ENCODE measurements around the gene TBCD.

The TBCD gene

GRCh38 chr17:82972836-82973372 is 221.0 kb downstream of the TBCD start:
- H3K27ac ChIP-seq = no peak overlapping the region
- TF ChIP-seq, protein P1, sequence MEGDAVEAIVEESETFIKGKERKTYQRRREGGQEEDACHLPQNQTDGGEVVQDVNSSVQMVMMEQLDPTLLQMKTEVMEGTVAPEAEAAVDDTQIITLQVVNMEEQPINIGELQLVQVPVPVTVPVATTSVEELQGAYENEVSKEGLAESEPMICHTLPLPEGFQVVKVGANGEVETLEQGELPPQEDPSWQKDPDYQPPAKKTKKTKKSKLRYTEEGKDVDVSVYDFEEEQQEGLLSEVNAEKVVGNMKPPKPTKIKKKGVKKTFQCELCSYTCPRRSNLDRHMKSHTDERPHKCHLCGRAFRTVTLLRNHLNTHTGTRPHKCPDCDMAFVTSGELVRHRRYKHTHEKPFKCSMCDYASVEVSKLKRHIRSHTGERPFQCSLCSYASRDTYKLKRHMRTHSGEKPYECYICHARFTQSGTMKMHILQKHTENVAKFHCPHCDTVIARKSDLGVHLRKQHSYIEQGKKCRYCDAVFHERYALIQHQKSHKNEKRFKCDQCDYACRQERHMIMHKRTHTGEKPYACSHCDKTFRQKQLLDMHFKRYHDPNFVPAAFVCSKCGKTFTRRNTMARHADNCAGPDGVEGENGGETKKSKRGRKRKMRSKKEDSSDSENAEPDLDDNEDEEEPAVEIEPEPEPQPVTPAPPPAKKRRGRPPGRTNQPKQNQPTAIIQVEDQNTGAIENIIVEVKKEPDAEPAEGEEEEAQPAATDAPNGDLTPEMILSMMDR (conservative IDR thresholded peaks at IDR 0.05) = no peak
- no peak for TF ChIP-seq ZFX (IDR thresholded peaks at IDR 0.05)

GRCh38 chr17:82973456-82974135 is 221.7 kb downstream of the TBCD start:
- no peak overlapping the region for H3K27ac ChIP-seq
- TF ChIP-seq, protein P1 (conservative IDR thresholded peaks at IDR 0.05) = no peak

DNA sequence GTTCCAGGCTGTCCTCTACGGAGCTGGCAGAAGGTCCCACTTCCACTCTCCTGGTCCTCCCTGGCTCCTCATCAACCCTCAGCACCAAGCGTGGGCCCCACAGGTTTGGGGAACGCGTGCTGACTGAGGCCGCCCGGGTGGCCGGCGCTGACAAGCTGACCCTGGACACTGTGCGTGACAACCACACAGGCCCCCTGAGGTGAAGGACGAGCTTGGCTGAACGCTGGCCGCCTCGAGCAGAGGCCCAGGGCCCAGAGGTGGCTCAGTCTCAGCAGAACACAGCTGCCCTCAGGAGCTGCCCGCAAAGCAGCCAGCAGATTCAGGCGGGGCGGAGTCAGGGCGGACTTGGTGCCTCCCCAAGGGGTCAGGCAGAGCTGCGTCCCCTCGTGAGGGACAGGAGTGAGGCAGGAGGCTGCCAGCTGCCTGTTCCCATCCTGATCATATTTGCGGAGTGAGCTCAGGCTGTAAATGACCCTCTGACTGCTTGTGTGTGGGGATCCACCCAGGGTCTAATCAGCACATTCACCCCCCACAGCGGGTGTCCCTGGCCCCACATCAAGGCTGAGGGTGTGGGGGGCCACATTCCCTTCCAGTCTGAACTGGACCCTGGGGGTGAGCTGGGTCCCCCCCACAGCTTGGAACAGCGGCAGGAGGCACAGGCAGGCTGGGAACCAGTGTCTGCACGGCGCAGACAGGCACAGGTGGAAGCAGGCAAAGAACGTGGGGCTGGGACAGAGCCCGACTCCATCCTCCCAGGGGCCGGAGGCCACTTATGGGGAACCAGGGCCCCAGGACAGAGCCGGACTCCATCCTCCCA is 222.5 kb downstream of the TBCD start:
- no peak overlapping the region for H3K27ac ChIP-seq

DNA sequence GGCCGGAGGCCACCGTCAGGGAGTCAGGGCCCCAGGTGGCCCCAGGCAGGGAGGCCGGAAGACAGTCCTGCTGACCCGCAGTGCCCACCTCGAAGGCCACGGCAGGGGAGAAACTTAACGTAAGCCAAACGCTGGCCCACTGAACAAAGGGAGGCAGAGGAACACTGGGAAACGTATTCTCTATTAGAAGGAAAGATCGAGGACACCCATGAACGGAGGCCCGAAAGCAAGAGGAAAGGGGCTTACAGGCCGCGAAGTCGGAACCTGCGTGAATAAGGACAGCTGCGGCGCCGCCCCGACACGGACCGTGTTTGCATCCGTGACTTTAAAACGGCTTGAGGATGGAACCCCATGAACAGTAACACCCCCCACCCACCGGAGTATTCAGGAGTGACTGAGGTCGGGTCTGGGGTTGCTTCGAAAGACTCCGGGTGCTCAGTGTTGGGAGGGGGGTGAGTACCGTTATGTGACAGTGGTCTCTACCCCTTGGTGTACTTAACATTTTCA is 225.2 kb downstream of the TBCD start:
- H3K27ac ChIP-seq = no peak overlapping the region
- TF ChIP-seq, protein P1 (conservative IDR thresholded peaks at IDR 0.05) = no peak
- no peak for TF ChIP-seq ZFX (IDR thresholded peaks at IDR 0.05)

More for the DNA sequence above, 222.5 kb downstream of the TBCD start:
- TF ChIP-seq ZFX (IDR thresholded peaks at IDR 0.05) = no peak
- TF ChIP-seq, protein P1 (conservative IDR thresholded peaks at IDR 0.05) = no peak

DNA sequence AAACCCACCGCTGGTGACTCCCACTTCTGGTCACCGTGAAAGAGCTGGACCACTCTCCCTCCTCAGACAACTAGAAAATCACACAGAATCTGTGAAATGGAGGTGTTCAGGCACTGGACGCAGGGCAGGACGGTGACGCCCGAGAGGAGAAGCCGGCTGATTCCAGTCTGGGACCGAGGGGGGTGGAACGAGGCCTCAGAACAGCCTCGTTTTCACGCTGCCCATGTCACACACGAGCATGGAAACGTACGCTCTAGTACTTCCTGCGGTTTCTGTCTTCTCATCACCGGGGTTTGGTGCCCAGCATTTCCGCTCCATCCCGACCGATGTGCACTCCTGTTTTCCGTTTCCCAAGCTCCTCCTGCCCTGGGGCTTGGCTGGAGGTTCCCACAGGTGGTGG is 225.7 kb downstream of the TBCD start:
- no peak overlapping the region for H3K27ac ChIP-seq
- TF ChIP-seq, protein P1 (conservative IDR thresholded peaks at IDR 0.05) = no peak
- no peak for TF ChIP-seq ZFX (IDR thresholded peaks at IDR 0.05)

DNA sequence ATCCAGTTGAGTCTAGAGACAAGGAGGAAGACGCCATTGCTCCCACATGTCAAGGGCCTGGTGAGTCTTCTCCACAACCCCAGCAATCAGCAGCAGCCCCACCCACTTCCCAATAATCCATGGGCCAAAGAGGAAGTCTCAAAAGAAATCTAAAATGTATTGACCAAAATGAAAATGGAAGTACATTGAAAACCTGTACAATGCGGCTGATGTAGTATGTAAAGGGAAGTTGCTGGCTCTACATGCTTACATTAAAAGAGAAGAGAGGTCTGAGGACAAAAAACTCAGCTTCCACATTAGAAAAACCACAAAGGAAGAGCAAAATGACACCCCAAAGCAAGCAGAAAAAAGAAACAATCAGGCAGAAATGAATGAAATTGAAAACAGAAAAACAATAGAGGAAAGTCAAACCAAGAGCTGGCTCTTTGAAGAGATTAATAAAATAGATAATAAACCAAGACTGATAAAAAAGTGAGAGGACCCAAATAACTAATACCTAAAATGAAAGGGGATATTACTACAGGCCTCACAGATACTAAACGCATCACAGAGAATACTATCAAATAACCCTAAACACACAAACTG is 227.0 kb downstream of the TBCD start:
- TF ChIP-seq, protein P1 (conservative IDR thresholded peaks at IDR 0.05) = no peak
- no peak for TF ChIP-seq ZFX (IDR thresholded peaks at IDR 0.05)
- H3K27ac ChIP-seq = no peak overlapping the region

Data from C4-2B (cell line).